ENCODE results near the gene UBAC2.
"Not testable (repeated sequence)": the region's sequence is repeated elsewhere in the genome, so short reads cannot be mapped to it uniquely, and the experiment has no call there.

The UBAC2 gene

GRCh38 chr13:99383946-99384345 lies 183.3 kb downstream of the UBAC2 start:
- DNase-seq: no peak

DNA sequence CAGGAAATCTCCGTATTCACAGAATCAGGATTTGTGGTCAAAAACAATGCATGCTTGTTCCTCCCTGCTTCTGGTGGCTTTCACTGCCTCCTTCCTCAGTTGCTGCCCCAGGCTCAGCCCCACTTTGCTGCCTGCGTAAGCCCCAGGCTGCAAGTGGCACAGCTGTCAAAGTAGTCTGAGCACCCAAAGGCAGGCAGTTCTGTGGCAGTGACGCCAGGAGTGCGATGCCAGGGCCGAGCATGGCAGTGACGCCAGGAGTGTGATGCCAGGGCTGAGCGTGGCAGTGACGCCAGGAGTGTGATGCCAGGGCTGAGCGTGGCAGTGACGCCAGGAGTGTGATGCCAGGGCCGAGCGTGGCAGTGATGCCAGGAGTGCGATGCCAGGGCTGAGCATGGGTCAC lies 183.8 kb downstream of the UBAC2 start:
- DNase-seq: no peak

GRCh38 chr13:99385161-99385560 lies 184.5 kb downstream of the UBAC2 start:
- no peak for DNase-seq

DNA sequence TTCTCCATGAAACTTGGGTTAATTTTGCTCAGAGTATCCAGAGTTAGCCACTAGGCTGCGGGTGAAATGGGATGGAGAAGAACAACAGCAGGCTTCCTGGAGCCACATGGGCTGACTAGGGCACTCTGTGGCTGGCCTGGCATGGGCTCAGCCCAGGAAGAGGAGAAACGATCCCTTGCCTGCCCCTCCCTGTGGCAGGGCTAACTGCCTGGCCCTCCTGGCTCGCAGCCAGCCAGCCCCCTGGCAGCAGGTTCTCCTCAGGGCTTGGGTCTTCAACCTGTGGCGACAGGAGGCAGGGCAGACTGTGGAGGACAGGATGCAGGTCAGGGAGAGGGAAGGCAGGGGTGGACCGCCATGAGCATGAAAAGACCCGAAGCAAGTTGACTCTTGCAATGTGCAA lies 185.3 kb downstream of the UBAC2 start:
- DNase-seq: no peak

- DNase-seq: no peak
These were observed 185.8 kb downstream of the UBAC2 start for GRCh38 chr13:99386495-99386894.

GRCh38 chr13:99386911-99387788 lies 186.5 kb downstream of the UBAC2 start:
- DNase-seq: no peak

- no peak for DNase-seq
These were observed 187.8 kb downstream of the UBAC2 start for GRCh38 chr13:99388334-99388923.

- DNase-seq: not testable (repeated sequence)
These were observed 188.4 kb downstream of the UBAC2 start for GRCh38 chr13:99389094-99389493.

DNA sequence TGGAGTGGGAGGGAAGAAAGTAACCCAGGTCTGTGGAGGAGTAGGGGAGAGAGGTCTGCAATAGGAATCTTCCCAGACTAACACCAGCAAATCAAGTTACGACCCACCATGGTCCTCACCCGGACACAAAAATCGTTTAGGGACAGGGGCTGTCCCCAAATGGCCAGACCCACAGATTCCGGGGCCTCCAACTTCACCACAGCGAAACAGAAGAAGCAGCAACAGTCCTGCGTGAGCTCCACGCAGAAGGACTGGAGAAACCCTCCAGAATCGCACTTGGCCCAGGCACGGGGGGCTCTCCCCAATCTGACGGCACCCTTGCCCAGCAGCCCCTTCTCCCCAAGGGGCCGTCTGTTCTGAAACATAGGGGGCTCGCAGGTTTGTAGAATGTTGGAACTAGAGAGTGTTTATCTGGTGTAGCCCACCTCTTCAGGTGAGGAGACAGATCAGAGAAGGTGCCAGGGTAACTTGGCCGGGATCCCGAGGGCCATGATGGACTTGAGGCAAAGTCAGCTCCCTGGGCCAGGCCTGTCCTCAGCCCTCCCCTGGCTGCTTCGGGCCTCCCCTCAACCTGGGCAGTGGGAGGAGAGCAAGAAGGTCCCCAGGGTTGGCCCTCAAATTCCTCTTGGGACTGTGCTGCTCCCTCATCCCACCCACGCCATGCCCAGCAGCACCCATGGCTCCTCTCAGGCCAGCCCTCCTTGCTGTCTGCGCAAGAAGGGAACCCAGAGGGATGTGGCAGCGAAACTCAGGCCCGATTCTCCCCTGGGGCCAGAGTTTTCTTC lies 189.1 kb downstream of the UBAC2 start:
- no peak for DNase-seq

- DNase-seq: no peak
These were observed 189.9 kb downstream of the UBAC2 start for GRCh38 chr13:99390601-99391000.

DNA sequence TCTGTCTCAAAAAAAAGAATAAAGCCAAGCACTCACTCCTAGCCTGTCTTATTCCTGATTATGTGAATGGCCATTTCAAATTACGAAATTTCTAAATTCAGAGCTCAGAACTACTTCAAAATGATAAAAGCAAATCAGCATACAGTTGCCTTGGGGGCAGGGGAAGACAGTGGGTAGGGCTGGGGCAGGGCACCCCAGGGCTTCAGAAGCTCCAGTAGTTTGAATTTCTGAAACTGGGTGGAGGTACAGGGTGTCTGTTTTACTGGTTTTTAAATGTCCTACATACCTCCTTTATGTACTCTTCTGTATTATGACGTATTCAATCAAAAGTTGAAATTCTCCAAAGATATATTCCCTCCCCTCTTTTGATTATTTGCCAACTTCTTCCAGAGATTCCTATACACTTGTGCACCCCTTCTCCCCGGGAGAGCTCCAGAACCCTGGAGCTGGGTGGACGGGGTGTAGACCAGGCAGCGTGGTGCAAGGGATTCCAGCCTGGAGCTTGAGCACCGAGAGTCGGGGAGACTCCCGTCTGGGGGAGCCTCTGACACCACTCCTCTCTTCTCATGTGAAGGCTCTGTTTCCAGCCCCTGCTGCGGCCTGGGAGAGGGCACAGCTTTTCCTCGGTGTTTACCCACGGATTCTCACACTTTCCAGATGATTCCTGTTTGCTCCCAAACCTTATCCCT lies 191.3 kb downstream of the UBAC2 start:
- DNase-seq: no peak

DNA sequence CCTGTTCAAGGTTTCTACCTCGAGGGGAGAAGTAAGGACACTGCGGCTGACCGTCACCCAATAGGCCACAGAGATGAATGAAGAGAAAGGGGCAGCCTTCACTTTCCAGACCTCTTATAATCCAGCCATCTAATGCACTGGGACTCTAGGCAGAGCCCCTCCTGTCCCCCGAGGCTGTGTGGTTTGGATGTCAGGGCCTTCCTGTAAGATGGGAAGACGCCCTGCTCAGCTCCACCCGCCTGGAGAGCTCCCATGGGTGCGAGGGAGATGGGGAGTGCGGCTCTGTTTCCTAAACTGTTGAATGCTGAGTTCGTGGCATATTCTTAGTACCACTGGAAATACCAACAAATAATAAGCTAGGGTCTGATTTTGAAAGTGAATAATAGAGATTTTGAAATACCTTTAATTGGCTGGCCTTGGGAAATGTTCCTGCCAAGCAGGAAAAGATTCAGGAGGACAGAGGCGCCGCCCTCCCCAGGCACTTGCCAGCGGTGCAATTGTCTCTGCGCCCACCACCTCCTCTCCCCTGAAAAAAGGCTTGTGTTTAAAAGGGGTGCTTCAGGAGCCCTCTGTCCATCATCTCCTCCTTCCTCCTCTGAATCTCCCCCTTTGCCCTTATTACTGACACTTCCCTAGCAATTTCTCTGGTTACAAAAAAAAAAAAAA lies 191.9 kb downstream of the UBAC2 start:
- no peak for DNase-seq

- not testable (repeated sequence) for DNase-seq
These were observed 192.7 kb downstream of the UBAC2 start for GRCh38 chr13:99393391-99393790.

DNA sequence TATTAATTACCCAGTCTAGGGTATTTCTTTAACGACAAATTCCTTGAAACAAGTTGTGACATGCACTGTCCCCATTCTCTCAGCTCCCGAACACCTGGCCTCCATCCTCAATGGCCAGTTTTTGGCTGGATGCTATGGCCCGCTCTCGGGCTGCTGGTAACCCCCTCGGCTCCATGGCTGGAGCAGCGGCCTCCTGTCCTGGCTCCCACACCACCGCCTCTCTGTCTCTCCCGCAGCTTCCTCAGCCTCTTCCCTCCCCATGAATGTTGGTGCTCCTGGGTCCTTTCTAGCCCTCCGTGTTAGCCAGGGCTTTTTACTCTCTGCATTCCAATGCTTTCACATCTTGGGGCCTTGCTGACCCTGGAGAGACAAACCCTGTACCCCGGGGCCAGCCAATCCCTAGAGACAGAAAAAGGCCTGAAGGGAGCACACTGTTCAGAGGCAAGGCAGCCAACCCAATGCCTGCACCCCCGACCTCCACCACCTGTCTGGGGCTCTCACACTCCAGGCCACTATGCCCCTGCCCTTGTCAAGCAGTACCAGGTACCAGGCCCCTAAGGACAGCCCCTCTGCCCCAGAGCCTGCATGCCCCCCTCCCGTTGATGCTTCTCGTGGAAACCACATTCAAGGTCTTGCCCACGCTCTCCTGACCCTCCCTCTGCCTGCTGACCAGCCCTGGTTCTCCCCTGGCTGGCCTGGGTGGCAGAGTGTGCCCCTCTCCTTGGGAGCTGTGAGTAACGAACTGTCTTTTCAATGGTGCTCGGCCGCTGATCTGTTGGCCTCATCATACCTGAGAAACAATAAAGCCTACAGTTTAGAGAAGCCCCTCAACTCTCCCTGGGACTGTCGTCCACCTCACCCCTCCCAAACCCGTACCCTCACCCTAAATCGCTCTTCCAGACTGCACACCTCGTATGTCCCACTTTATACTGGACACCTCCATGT lies 193.4 kb downstream of the UBAC2 start:
- no peak for DNase-seq

- DNase-seq: no peak
These were observed 194.8 kb downstream of the UBAC2 start for GRCh38 chr13:99395436-99395835.

DNA sequence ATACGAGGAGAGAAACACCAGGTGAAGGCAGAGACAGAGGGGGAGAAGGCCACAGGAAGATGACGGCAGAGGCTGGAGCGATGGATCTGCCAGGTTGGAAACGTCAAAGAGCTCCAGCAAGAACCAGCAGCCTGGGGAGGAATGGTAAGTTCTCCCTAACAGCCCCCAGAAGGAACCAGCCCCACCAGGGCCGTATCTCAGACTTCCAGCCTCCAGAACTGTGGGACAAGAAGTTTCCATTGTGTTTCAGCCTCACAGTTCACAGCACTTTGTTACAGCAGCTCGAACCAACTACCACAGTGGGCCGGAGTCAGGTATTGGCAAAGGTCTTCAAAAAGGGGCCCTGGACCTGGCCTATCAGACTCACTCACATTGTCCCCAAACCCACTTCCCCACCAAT lies 195.8 kb downstream of the UBAC2 start:
- no peak for DNase-seq

GRCh38 chr13:99398071-99398470 lies 197.4 kb downstream of the UBAC2 start:
- DNase-seq: no peak

- DNase-seq: no peak
These were observed 198.4 kb downstream of the UBAC2 start for GRCh38 chr13:99398916-99399622.

DNA sequence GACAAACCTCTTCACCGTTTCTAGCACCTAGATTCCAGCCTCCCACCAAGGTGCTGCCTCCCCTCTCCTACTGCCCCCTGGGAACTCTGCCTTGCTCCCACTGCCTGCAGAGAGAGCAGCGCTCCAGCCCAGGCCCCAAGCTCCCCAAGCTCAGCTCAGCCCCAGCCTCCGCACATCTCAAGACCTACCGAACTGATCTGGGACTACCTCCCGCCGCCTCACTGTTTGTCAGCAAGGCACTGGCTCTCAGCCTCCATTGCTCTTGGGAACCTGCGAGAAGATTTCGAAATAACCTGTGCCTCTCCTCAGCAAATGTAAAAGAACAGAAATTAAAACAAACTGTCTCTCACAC lies 198.9 kb downstream of the UBAC2 start:
- no peak for DNase-seq

DNA sequence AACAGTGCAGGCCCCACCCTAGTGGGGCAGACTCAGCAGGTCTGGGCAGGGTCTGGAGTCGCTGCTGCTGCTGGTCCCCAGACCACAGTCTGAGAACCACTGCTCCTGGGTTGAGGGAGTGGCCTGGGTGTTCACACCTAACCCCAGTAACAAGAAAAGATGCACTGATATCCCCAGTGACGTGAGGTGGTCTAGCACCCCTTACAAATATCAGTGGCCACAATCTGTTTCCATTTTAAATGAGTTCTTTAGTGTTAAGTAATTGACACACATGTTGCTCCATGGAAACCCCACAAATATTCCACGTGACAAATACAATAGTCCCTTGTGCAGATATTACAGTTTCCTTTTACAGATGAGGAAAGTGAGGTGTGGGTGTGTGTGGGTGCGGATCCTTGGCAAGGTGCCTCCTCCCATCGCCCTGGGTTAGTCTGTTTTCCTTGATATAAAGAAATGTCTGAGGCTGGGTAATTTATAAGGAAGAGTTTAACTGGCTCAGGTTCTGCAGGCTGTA lies 202.9 kb downstream of the UBAC2 start:
- no peak for DNase-seq

All from DMS 273 treated with DMSO at 0.1 percent for 48 hours (cell line).